ENCODE data around the gene KIAA1217. TPM values are rescaled to one million over a fixed set of nuclear protein-coding genes. Genes with fewer than 3 reads are reported as not detected.

Gene KIAA1217
- total and polyA plus RNA-seq, 2 of the 4 experiments (the other 2 are of a cell fraction) = 3.4 to 4.4 TPM

DNA sequence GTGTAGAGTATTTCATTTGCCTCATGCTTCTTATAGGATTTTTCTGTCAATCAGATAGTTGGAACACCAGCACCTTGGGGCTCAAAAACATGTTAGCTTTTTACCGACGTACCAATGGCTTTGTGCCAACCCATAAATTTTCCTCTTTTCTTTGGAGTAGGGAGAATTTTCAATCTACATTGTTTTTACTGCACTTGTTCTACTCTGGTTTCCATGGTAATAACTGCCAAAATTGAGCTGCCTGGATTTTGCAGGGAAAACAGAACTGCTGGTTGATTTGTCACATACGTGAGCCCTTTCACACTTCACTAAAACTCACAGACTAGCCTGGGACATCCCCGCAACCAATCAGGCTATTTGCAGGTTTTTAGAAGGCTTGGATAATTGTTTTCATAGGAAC lies 325.0 kb downstream of the KIAA1217 start:
- Histone ChIP-seq H4K20me1 (ENCODE audit: insufficient read depth, low read length) (no peaks in the 10 kb centered on the region), H2AK5ac (ENCODE audit: low read depth, low read length) (no peak overlapping the region), H3K56ac (ENCODE audit: extremely low read depth, insufficient read depth, low read length) (no peak overlapping the region), H3K4me1 (ENCODE audit: control insufficient read depth, insufficient read depth, low read length) (no peaks in the 10 kb centered on the region), H3K23ac (ENCODE audit: low read depth, low read length) (no peak overlapping the region), H2BK20ac (ENCODE audit: low read depth, low read length) (no peak overlapping the region), H3K27me3 (ENCODE audit: control insufficient read depth, insufficient read depth, low read length) (no peaks in the 10 kb centered on the region), H3K18ac (ENCODE audit: low read depth, low read length) (no peak overlapping the region), H2BK15ac (ENCODE audit: low read depth, low read length) (no peak overlapping the region), H4K5ac (ENCODE audit: low read depth, low read length) (no peak overlapping the region), H3K27ac (ENCODE audit: insufficient read depth, low read length) (no peak overlapping the region), H3K4me2 (ENCODE audit: low read depth, low read length) (no peak overlapping the region), H2AFZ (replicated peaks; ENCODE audit: low read length, poor library complexity) (no peak overlapping the region), H3K14ac (replicated peaks; ENCODE audit: low read depth, low read length) (no peak overlapping the region), H3K36me3 (ENCODE audit: control insufficient read depth, insufficient read depth, low read length) (peaks cover 31% of the 10 kb centered on the region), H3K4me3 (ENCODE audit: insufficient read depth, low read depth, low read length) (no peak overlapping the region), H2AK9ac (replicated peaks; ENCODE audit: low read depth, low read length, poor library complexity) (no peak overlapping the region), H4K8ac (ENCODE audit: low read depth in 2 of 2, low read length in 2 of 2) (no peak overlapping the region), H3K79me1 (ENCODE audit: low read depth in 1 of 2, low read length in 2 of 2) (no peaks in the 10 kb centered on the region), H2BK5ac (ENCODE audit: low read depth, low read length, poor library complexity, severe bottlenecking) (no peak overlapping the region), H3K9ac (ENCODE audit: low read depth, low read length) (no peak overlapping the region), H4K91ac (ENCODE audit: insufficient read depth, low read depth, low read length) (no peak overlapping the region), H2BK120ac (ENCODE audit: low read depth, low read length) (no peak overlapping the region), H3K9me1 (ENCODE audit: insufficient read depth, low read length) (0 out of 2 replicates have a peak, but pooled peaks cover 3% of the 10 kb centered on the region), H3K4ac (ENCODE audit: low read depth, low read length) (no peak overlapping the region), H3K9me3 (ENCODE audit: control insufficient read depth, insufficient read depth, low read length) (no peaks in the 10 kb centered on the region)
- in situ Hi-C loops (cut with MboI; ENCODE audit: low sequenced_read_pairs) = no loop called here
- ATAC-seq (ENCODE audit: low read depth) (no peak), DNase-seq (no peak)
- TF ChIP-seq MAFK (IDR thresholded peaks at IDR 0.05; ENCODE audit: low read depth, low read length) = no peak
- no peak for TF ChIP-seq NFE2L2 (IDR thresholded peaks at IDR 0.05; ENCODE audit: low read depth, low read length)
- TF ChIP-seq RFX5 (IDR thresholded peaks at IDR 0.05; ENCODE audit: low read depth, low read length) = no peak
- TF ChIP-seq MXI1 (IDR thresholded peaks at IDR 0.05; ENCODE audit: borderline replicate concordance, low read depth, low read length) = no peak
- no peak for TF ChIP-seq RAD21 (IDR thresholded peaks at IDR 0.05; ENCODE audit: low read length)
- no peak for TF ChIP-seq RCOR1 (IDR thresholded peaks at IDR 0.05; ENCODE audit: insufficient replicate concordance, low read length)
- TF ChIP-seq, protein P1, sequence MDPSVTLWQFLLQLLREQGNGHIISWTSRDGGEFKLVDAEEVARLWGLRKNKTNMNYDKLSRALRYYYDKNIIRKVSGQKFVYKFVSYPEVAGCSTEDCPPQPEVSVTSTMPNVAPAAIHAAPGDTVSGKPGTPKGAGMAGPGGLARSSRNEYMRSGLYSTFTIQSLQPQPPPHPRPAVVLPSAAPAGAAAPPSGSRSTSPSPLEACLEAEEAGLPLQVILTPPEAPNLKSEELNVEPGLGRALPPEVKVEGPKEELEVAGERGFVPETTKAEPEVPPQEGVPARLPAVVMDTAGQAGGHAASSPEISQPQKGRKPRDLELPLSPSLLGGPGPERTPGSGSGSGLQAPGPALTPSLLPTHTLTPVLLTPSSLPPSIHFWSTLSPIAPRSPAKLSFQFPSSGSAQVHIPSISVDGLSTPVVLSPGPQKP (IDR thresholded peaks at IDR 0.05; ENCODE audit: borderline replicate concordance, low read depth, low read length) = no peak
- TF ChIP-seq, protein P2, sequence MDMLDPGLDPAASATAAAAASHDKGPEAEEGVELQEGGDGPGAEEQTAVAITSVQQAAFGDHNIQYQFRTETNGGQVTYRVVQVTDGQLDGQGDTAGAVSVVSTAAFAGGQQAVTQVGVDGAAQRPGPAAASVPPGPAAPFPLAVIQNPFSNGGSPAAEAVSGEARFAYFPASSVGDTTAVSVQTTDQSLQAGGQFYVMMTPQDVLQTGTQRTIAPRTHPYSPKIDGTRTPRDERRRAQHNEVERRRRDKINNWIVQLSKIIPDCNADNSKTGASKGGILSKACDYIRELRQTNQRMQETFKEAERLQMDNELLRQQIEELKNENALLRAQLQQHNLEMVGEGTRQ (IDR thresholded peaks at IDR 0.05; ENCODE audit: low read depth, low read length) = no peak
- no peak for TF ChIP-seq BHLHE40 (IDR thresholded peaks at IDR 0.05; ENCODE audit: low read depth, low read length)
- TF ChIP-seq MAZ (IDR thresholded peaks at IDR 0.05; ENCODE audit: borderline replicate concordance, low read depth, low read length) = no peak
- TF ChIP-seq SMC3 (IDR thresholded peaks at IDR 0.05; ENCODE audit: low read depth, low read length) = no peak
- TF ChIP-seq, protein P3, sequence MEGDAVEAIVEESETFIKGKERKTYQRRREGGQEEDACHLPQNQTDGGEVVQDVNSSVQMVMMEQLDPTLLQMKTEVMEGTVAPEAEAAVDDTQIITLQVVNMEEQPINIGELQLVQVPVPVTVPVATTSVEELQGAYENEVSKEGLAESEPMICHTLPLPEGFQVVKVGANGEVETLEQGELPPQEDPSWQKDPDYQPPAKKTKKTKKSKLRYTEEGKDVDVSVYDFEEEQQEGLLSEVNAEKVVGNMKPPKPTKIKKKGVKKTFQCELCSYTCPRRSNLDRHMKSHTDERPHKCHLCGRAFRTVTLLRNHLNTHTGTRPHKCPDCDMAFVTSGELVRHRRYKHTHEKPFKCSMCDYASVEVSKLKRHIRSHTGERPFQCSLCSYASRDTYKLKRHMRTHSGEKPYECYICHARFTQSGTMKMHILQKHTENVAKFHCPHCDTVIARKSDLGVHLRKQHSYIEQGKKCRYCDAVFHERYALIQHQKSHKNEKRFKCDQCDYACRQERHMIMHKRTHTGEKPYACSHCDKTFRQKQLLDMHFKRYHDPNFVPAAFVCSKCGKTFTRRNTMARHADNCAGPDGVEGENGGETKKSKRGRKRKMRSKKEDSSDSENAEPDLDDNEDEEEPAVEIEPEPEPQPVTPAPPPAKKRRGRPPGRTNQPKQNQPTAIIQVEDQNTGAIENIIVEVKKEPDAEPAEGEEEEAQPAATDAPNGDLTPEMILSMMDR (conservative IDR thresholded peaks at IDR 0.05; ENCODE audit: low read depth, low read length) = no peak
- no peak for TF ChIP-seq CEBPB (IDR thresholded peaks at IDR 0.05; ENCODE audit: low read depth, low read length)
- TF ChIP-seq FOS (IDR thresholded peaks at IDR 0.05; ENCODE audit: low read depth, low read length) = no peak
- no peak for TF ChIP-seq CHD1 (IDR thresholded peaks at IDR 0.05; ENCODE audit: low read depth, low read length)
- TF ChIP-seq POLR2A (IDR thresholded peaks at IDR 0.05; ENCODE audit: low read depth, low read length) = no peak
- ChIA-PET CTCF (no interaction called here), POLR2A (ENCODE audit: unreplicated experiment) (no interaction called here)
- WGBS, 2 experiments (ENCODE audit: extremely low coverage in 2 of 2, insufficient read length in 1 of 2) = no CpG with 5 or more reads among the region's 4 CpGs
- dilution Hi-C loops (cut with HindIII; ENCODE audit: low sequenced_read_pairs, unreplicated experiment) = no loop called here
- no TSS peak for BruUV-seq (replicated peaks)
- intact Hi-C loops (cut with micrococcal nuclease) = no loop called here
